Caco-2 (cell line): ENCODE measurements around the gene MECR. TPM values are rescaled to one million over a fixed set of nuclear protein-coding genes. Genes with fewer than 3 reads are reported as not detected.
A peak's percentile ranks its signal among the peaks of the same experiment; 100 is the strongest.

ENCODE experiments used
- BruUV-seq: library from RNA; stranded (reverse); fragments of 400-500 nt; replicated peaks from 2 replicates; lab custom pipeline; 2021; lab: Mats Ljungman, UMichigan
- CTCF ChIA-PET: fragments of 300-600 bp; sonication (Branson Sonifier 250); formaldehyde crosslinking; loops from one replicate; lab custom pipeline; 2022; ENCODE audit warnings: antibody characterized with exemption; lab: Charles Lee
- POLR2A ChIA-PET: fragments of 300-600 bp; sonication (Branson Sonifier 250); formaldehyde crosslinking; loops from one replicate; lab custom pipeline; 2022; ENCODE audit warnings: antibody characterized with exemption; lab: Charles Lee
- DNase-seq, 2 experiments: peaks; one replicate each; pipeline versions ENCODE4 v3.0.0 to v3.0.0-alpha.2; 2020 to 2022
- H3K27me3 ChIP-seq: replicated peaks from 2 replicates; pipeline ENCODE4 v1.6.0; 2011; ENCODE audit warnings: low read length; ENCODE audit not compliant: control insufficient read depth, insufficient read depth
- H3K36me3 ChIP-seq: 2 replicates; pipeline ENCODE4 v1.5.1; 2011; ENCODE audit warnings: low read length; ENCODE audit not compliant: control insufficient read depth, insufficient read depth
- H3K4me1 ChIP-seq: fragments of 250-450 bp; sonication (Bioruptor Pico); 2 replicates; pipeline ENCODE4 v1.5.1; 2020; ENCODE audit warnings: mild to moderate bottlenecking
- H3K4me3 ChIP-seq: 2 replicates; pipeline ENCODE4 v1.5.1; 2011; ENCODE audit warnings: low read depth, mild to moderate bottlenecking, control low read depth, low read length
- H3K9me3 ChIP-seq: fragments of 250-450 bp; sonication (Bioruptor Pico); 2 replicates; pipeline ENCODE4 v1.5.1; 2020; ENCODE audit warnings: mild to moderate bottlenecking, moderate library complexity
- H3K27ac Mint-ChIP-seq: one replicate; pipeline ENCODE4 v1.8.0; 2022; ENCODE audit warnings: mixed read lengths; ENCODE audit not compliant: unreplicated experiment
- H3K27me3 Mint-ChIP-seq: one replicate; pipeline ENCODE4 v1.8.0; 2022; ENCODE audit warnings: mixed read lengths; ENCODE audit not compliant: insufficient read depth, unreplicated experiment
- H3K36me3 Mint-ChIP-seq: one replicate; pipeline ENCODE4 v1.8.0; 2022; ENCODE audit warnings: mild to moderate bottlenecking, mixed read lengths; ENCODE audit not compliant: insufficient read depth, unreplicated experiment
- H3K4me1 Mint-ChIP-seq: one replicate; pipeline ENCODE4 v1.8.0; 2022; ENCODE audit warnings: low read depth, mixed read lengths; ENCODE audit not compliant: unreplicated experiment
- H3K4me3 Mint-ChIP-seq: one replicate; pipeline ENCODE4 v1.8.0; 2022; ENCODE audit warnings: mild to moderate bottlenecking, moderate library complexity, mixed read lengths; ENCODE audit not compliant: unreplicated experiment
- H3K9me3 Mint-ChIP-seq: one replicate; pipeline ENCODE4 v1.8.0; 2022; ENCODE audit warnings: mixed read lengths; ENCODE audit not compliant: unreplicated experiment
- CTCF ChIP-seq, 2 experiments: fragments of 200-600 bp in 1 of 2; IDR thresholded peaks; 1 replicate in 1 of 2; 2 replicates in 1 of 2; pipeline versions ENCODE4 v1.5.1 to v1.8.0; 2011 to 2022; ENCODE audit warnings: antibody characterized with exemption in 1 of 2, control low read depth in 1 of 2, inconsistent platforms in 1 of 2, low read depth in 1 of 2, low read length in 1 of 2, mild to moderate bottlenecking in 1 of 2, moderate library complexity in 1 of 2; ENCODE audit not compliant: insufficient read depth in 1 of 2, severe bottlenecking in 1 of 2, unreplicated experiment in 1 of 2
- intact Hi-C: fragments of 100-400 bp; cut with micrococcal nuclease; formaldehyde crosslinking; loops from one replicate; pipeline ENCODE4 v1.10.0; 2022; ENCODE audit not compliant: unreplicated experiment
- total RNA-seq: library from RNA; stranded (reverse); gene quantifications from 2 replicates; pipeline ENCODE4 v1.2.3, GENCODE V29; 2022

MECR gene
- total RNA-seq, 1 experiment from 2014 or later: 23.1 TPM

- no peaks in the 10 kb centered on the region for H3K9me3 Mint-ChIP-seq
- no peaks in the 10 kb centered on the region for H3K27me3 Mint-ChIP-seq
- intact Hi-C loops: loop anchor here (1.0 to 5.0 kb wide), 3 partner anchors 20 to 320 kb away; no protein-coding TSS in a partner anchor
- H3K4me1 Mint-ChIP-seq: no peaks in the 10 kb centered on the region
- peak overlapping the region; percentile 3 for H3K27ac Mint-ChIP-seq
- ChIA-PET POLR2A (interaction anchor here (0.5 to 1.7 kb wide), 2 partner anchors 20 to 166 kb away, joined by 3 to 16 read pairs; partner anchors contain the start of gene SRSF4), CTCF (interaction anchor here (0.6 to 1.7 kb wide), 10 partner anchors 11 to 465 kb away, joined by 3 to 22 read pairs (median 6); partner anchors contain the start of genes SRSF4 and YTHDF2)
- no peak overlapping the region for H3K4me3 Mint-ChIP-seq
- no peak for DNase-seq
- Histone ChIP-seq H3K27me3 (no peaks in the 10 kb centered on the region), H3K4me3 (no peak overlapping the region), H3K9me3 (no peaks in the 10 kb centered on the region), H3K36me3 (no peaks in the 10 kb centered on the region), H3K4me1 (peaks cover 13% of the 10 kb centered on the region)
- peaks cover 17% of the 10 kb centered on the region for H3K36me3 Mint-ChIP-seq
- no peak for TF ChIP-seq CTCF (IDR thresholded peaks at IDR 0.05; ENCODE audit: insufficient read depth in 1 of 2, low read depth in 1 of 2, low read length in 1 of 2, severe bottlenecking in 1 of 2, unreplicated experiment in 1 of 2)
- BruUV-seq: no TSS peak
Observed at GRCh38 chr1:29202053-29202452, 28.7 kb downstream of the MECR start.

- ChIA-PET CTCF (interaction anchor here (1.4 to 1.7 kb wide), 3 partner anchors 20 to 317 kb away, joined by 7 to 22 read pairs (median 11); partner anchors contain the start of gene SRSF4), POLR2A (interaction anchor here (1.7 kb wide), 1 partner anchor 20 kb away, joined by 16 read pairs; the partner anchor contains the start of gene SRSF4)
- H3K9me3 Mint-ChIP-seq: no peaks in the 10 kb centered on the region
- Histone ChIP-seq H3K27me3 (no peaks in the 10 kb centered on the region), H3K4me3 (no peak overlapping the region), H3K9me3 (no peaks in the 10 kb centered on the region), H3K4me1 (peaks cover 13% of the 10 kb centered on the region), H3K36me3 (no peaks in the 10 kb centered on the region)
- peaks cover 17% of the 10 kb centered on the region for H3K36me3 Mint-ChIP-seq
- H3K4me3 Mint-ChIP-seq: no peak overlapping the region
- intact Hi-C loops: loop anchor here (1.0 to 5.0 kb wide), 3 partner anchors 19 to 319 kb away; no protein-coding TSS in a partner anchor
- H3K27me3 Mint-ChIP-seq: no peaks in the 10 kb centered on the region
- DNase-seq: no peak
- no peaks in the 10 kb centered on the region for H3K4me1 Mint-ChIP-seq
- no TSS peak for BruUV-seq
- H3K27ac Mint-ChIP-seq: no peak overlapping the region
- TF ChIP-seq CTCF (IDR thresholded peaks at IDR 0.05; ENCODE audit: insufficient read depth in 1 of 2, low read depth in 1 of 2, low read length in 1 of 2, severe bottlenecking in 1 of 2, unreplicated experiment in 1 of 2): no peak
Observed at GRCh38 chr1:29201595-29202051, 29.1 kb downstream of the MECR start.

GRCh38 chr1:29200906-29201594, 29.7 kb downstream of the MECR start:
- peaks cover 13% of the 10 kb centered on the region for H3K4me1 ChIP-seq
- H3K36me3 ChIP-seq: no peaks in the 10 kb centered on the region
- no TSS peak for BruUV-seq
- CTCF ChIA-PET: interaction anchor here (0.6 kb wide), 1 partner anchor 76 kb away, joined by 5 read pairs; no protein-coding TSS in a partner anchor
- Mint-ChIP-seq H3K27ac (no peak overlapping the region), H3K27me3 (no peaks in the 10 kb centered on the region), H3K9me3 (no peaks in the 10 kb centered on the region), H3K4me1 (no peaks in the 10 kb centered on the region), H3K36me3 (peaks cover 17% of the 10 kb centered on the region), H3K4me3 (no peak overlapping the region)
- intact Hi-C loops: loop anchor here (5.0 kb wide), 1 partner anchor 169 kb away; no protein-coding TSS in a partner anchor
- TF ChIP-seq CTCF (IDR thresholded peaks at IDR 0.05; ENCODE audit: insufficient read depth in 1 of 2, low read depth in 1 of 2, low read length in 1 of 2, severe bottlenecking in 1 of 2, unreplicated experiment in 1 of 2): no peak
- DNase-seq: no peak
- POLR2A ChIA-PET: no interaction called here
- no peaks in the 10 kb centered on the region for H3K27me3 ChIP-seq
- no peak overlapping the region for H3K4me3 ChIP-seq
- no peaks in the 10 kb centered on the region for H3K9me3 ChIP-seq
